ENCODE measurements around the gene CLK1. TPM values are rescaled to one million over a fixed set of nuclear protein-coding genes. Genes with fewer than 3 reads are reported as not detected.
A peak's percentile ranks its signal among the peaks of the same experiment; 100 is the strongest.

The CLK1 gene
- total and polyA plus RNA-seq, 2 of the 13 experiments (the other 11 are each of a cell fraction or from before 2014, with no cell fraction given), result 66.6 to 101 TPM

DNA sequence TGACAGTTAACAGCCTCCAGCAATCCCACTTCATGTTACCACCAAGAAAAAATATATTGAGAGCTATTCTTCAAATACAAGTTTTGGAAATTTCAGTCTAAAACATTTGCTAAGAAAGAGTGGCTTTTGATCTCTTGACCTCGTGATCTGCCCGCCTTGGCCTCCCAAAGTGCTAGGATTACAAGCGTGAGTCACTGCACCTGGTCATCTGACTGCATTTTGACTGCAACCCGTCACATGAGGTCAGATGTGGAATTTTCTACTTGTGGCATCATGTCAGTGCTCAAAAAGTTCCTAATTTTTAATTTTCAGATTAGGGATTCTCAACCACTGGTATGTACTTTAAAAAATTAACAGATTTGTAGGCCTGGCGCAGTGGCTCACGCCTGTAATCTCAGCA, 9.1 kb upstream of the CLK1 start:
- ATAC-seq (no peak), DNase-seq (ENCODE audit: low spot score) (no peak), FAIRE-seq (no peak)
- in situ Hi-C loops (cut with HindIII; ENCODE audit: extremely low pct_ligation_motif_present, low pct_unique_long_range_greater_than_20kb), result no loop called here
- H3K27me3 ChIP-seq (ENCODE audit: control insufficient read depth in 1 of 2, insufficient read depth in 2 of 2, low read length in 2 of 2), result no peaks in the 10 kb centered on the region; a peak in 1 of 5 replicates
- H4K20me1 ChIP-seq (ENCODE audit: insufficient read depth, low read length), result no peaks in the 10 kb centered on the region
- H3K79me2 ChIP-seq (ENCODE audit: insufficient read depth, low read length), result no peaks in the 10 kb centered on the region
- H3K4me2 ChIP-seq (ENCODE audit: low read depth, low read length), result no peak overlapping the region
- H3K4me3 ChIP-seq (replicated peaks in 1 of 3; ENCODE audit: insufficient read depth in 1 of 3, low read depth in 2 of 3, low read length in 3 of 3), result no peak overlapping the region
- no peaks in the 10 kb centered on the region for H3K9me3 ChIP-seq (ENCODE audit: low read length)
- 94% methylated on average over 6 of the region's 6 CpGs for WGBS (ENCODE audit: low lambda C conversion rate)
- no TSS peak for BruUV-seq (replicated peaks)
- H3K4me1 ChIP-seq (ENCODE audit: insufficient read depth, low read length), result peaks cover 11% of the 10 kb centered on the region
- TF ChIP-seq, protein P1, sequence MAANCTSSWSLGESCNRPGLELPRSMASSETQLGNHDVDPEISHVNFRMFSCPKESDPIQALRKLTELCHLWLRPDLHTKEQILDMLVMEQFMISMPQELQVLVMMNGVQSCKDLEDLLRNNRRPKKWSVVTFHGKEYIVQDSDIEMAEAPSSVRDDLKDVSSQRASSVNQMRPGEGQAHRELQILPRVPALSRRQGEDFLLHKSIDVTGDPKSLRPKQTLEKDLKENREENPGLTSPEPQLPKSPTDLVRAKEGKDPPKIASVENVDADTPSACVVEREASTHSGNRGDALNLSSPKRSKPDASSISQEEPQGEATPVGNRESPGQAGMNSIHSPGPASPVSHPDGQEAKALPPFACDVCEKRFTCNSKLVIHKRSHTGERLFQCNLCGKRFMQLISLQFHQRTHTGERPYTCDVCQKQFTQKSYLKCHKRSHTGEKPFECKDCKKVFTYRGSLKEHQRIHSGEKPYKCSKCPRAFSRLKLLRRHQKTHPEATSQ (CRISPR knock-in tag; IDR thresholded peaks at IDR 0.05; ENCODE audit: borderline replicate concordance), result no peak
- TF ChIP-seq FOSL2 (CRISPR knock-in tag; IDR thresholded peaks at IDR 0.05), result peak; percentile 34; the same call in 1 of the 2 replicates
- no peak overlapping the region for H3K27ac ChIP-seq (ENCODE audit: extremely low read length, insufficient read depth, low read length)
- no peak overlapping the region for H3K9ac ChIP-seq (ENCODE audit: insufficient read depth, low read depth, low read length)
- CTCF ChIA-PET (ENCODE audit: low intra/inter-chr PET ratio, low total read pairs), result no interaction called here
- no peak overlapping the region for H2AFZ ChIP-seq (ENCODE audit: low read length)
- peaks cover 16 to 47% of the 10 kb centered on the region in 2 experiments for H3K36me3 ChIP-seq (replicated peaks in 1 of 2; ENCODE audit: control insufficient read depth in 1 of 2, insufficient read depth in 2 of 2, low read length in 2 of 2)
- POLR2A ChIA-PET, result interaction anchor here (1.6 kb wide), 1 partner anchor 9 kb away, joined by 6 read pairs; the partner anchor contains the start of gene CLK1
- intact Hi-C loops (cut with micrococcal nuclease; ENCODE audit: unreplicated experiment), result no loop called here

DNA sequence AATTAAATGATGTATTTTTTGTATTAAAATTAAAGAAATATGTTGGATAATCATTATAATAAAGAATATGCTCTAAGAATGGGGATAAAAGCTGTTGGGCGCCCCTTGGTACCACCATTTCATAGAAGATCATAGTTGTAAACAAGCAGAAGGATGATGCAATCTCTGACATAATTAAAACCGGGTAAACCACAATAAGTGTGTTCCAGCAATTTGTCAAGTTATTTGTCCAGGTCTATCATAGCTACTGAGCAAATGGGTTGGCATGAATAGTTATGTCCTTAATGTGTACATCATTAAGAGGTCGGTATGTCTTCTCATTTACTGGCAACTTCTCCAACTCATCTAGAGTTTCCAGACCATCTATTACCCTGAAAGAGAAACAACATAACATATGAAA, 6.7 kb upstream of the CLK1 start:
- CTCF ChIA-PET (ENCODE audit: low intra/inter-chr PET ratio, low total read pairs), result no interaction called here

More for the DNA sequence above, 6.7 kb upstream of the CLK1 start:
- Histone ChIP-seq H3K4me3 (replicated peaks in 1 of 3; ENCODE audit: insufficient read depth in 1 of 3, low read depth in 2 of 3, low read length in 3 of 3) (no peak overlapping the region), H3K79me2 (ENCODE audit: insufficient read depth, low read length) (no peaks in the 10 kb centered on the region), H3K36me3 (replicated peaks in 1 of 2; ENCODE audit: control insufficient read depth in 1 of 2, insufficient read depth in 2 of 2, low read length in 2 of 2) (peaks cover 13 to 38% of the 10 kb centered on the region in 2 experiments), H3K4me1 (ENCODE audit: insufficient read depth, low read length) (peaks cover 13% of the 10 kb centered on the region), H3K9ac (ENCODE audit: insufficient read depth, low read depth, low read length) (no peak overlapping the region), H3K9me3 (ENCODE audit: low read length) (no peaks in the 10 kb centered on the region), H3K4me2 (ENCODE audit: low read depth, low read length) (no peak overlapping the region), H3K27me3 (ENCODE audit: control insufficient read depth in 1 of 2, insufficient read depth in 2 of 2, low read length in 2 of 2) (no peaks in the 10 kb centered on the region; a peak in 1 of 5 replicates), H3K27ac (ENCODE audit: extremely low read length, insufficient read depth, low read length) (no peak overlapping the region), H2AFZ (ENCODE audit: low read length) (no peak overlapping the region), H4K20me1 (ENCODE audit: insufficient read depth, low read length) (no peaks in the 10 kb centered on the region)
- POLR2A ChIA-PET, result no interaction called here
- 91% methylated on average over 3 of the region's 3 CpGs for WGBS (ENCODE audit: low lambda C conversion rate)
- FAIRE-seq (no peak), DNase-seq (ENCODE audit: low spot score) (no peak), ATAC-seq (no peak)
- TF ChIP-seq CEBPB (IDR thresholded peaks at IDR 0.05; ENCODE audit: borderline replicate concordance, low read depth, low read length) (peak; percentile 64; the same call in 1 of the 2 replicates), CC2D1A (CRISPR knock-in tag; IDR thresholded peaks at IDR 0.05) (no peak), ZNF619 (CRISPR knock-in tag; IDR thresholded peaks at IDR 0.05) (no peak), ATF7 (IDR thresholded peaks at IDR 0.05) (peak; percentile 42; the same call in 1 of the 2 replicates), ATF7 (CRISPR knock-in tag; IDR thresholded peaks at IDR 0.05) (no peak), FIP1L1 (IDR thresholded peaks at IDR 0.05; ENCODE audit: borderline replicate concordance, insufficient read depth, low read depth, low read length) (no peak), ZFP82 (CRISPR knock-in tag; IDR thresholded peaks at IDR 0.05; ENCODE audit: borderline replicate concordance) (no peak)
- TF ChIP-seq, protein P2, sequence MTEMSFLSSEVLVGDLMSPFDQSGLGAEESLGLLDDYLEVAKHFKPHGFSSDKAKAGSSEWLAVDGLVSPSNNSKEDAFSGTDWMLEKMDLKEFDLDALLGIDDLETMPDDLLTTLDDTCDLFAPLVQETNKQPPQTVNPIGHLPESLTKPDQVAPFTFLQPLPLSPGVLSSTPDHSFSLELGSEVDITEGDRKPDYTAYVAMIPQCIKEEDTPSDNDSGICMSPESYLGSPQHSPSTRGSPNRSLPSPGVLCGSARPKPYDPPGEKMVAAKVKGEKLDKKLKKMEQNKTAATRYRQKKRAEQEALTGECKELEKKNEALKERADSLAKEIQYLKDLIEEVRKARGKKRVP (CRISPR knock-in tag; IDR thresholded peaks at IDR 0.05), result peak in 1 of 2 experiments; percentile 31; a peak in 1 of 4 replicates
- intact Hi-C loops (cut with micrococcal nuclease; ENCODE audit: unreplicated experiment) (no loop called here), in situ Hi-C loops (cut with HindIII; ENCODE audit: extremely low pct_ligation_motif_present, low pct_unique_long_range_greater_than_20kb) (no loop called here)
- no TSS peak for BruUV-seq (replicated peaks)
